ENCODE data around the gene PTBP2. TPM values are rescaled to one million over a fixed set of nuclear protein-coding genes. Genes with fewer than 3 reads are reported as not detected.
"Not testable (repeated sequence)": the region's sequence is repeated elsewhere in the genome, so short reads cannot be mapped to it uniquely, and the experiment has no call there.

PTBP2 gene
- total RNA-seq, 1 donor from 2014 or later, result 56.7 TPM

GRCh38 chr1:96782206-96782605, 60.6 kb downstream of the PTBP2 start:
- peaks cover 0 to 42% of the 10 kb centered on the region in 2 donors for H3K36me3 ChIP-seq
- TF ChIP-seq, protein P1, sequence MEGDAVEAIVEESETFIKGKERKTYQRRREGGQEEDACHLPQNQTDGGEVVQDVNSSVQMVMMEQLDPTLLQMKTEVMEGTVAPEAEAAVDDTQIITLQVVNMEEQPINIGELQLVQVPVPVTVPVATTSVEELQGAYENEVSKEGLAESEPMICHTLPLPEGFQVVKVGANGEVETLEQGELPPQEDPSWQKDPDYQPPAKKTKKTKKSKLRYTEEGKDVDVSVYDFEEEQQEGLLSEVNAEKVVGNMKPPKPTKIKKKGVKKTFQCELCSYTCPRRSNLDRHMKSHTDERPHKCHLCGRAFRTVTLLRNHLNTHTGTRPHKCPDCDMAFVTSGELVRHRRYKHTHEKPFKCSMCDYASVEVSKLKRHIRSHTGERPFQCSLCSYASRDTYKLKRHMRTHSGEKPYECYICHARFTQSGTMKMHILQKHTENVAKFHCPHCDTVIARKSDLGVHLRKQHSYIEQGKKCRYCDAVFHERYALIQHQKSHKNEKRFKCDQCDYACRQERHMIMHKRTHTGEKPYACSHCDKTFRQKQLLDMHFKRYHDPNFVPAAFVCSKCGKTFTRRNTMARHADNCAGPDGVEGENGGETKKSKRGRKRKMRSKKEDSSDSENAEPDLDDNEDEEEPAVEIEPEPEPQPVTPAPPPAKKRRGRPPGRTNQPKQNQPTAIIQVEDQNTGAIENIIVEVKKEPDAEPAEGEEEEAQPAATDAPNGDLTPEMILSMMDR (IDR thresholded peaks at IDR 0.05), result no peak
- intact Hi-C loops (cut with DNase I), result no loop called here
- no peaks in the 10 kb centered on the region for H3K27me3 ChIP-seq
- H3K9me3 ChIP-seq, result no peaks in the 10 kb centered on the region
- DNase-seq (ENCODE audit: extremely low spot score in 2 of 2), result no peak
- H3K4me3 ChIP-seq, result no peak overlapping the region
- no peaks in the 10 kb centered on the region for H3K4me1 ChIP-seq
- H3K27ac ChIP-seq, result no peak overlapping the region

DNA sequence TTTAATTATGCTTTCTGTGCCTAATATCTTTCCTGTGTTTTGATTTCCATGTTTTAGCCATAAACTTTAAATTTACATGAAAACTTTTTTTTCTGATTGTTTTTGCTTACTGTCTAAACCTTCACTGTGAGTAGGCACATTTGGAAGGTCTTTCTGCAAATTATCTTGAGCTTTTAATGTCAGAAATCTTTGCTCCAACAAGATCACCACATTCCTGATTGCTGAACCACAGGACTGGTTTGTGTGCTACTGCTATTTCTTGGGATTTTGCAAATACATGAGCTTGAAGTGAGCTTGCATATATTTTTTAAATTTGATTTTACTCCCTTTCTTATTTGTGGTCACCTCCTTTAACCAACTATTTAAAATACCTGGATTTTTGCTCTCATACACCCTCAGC, 61.3 kb downstream of the PTBP2 start:
- no peak for TF ChIP-seq POLR2A (IDR thresholded peaks at IDR 0.05)
- TF ChIP-seq, protein P1 (IDR thresholded peaks at IDR 0.05), result no peak
- no peak for TF ChIP-seq POLR2AphosphoS5 (IDR thresholded peaks at IDR 0.05; ENCODE audit: insufficient read depth in 1 of 2, low read depth in 1 of 2)
- no peak overlapping the region for H3K27ac ChIP-seq
- H3K9me3 ChIP-seq, result no peaks in the 10 kb centered on the region
- H3K27me3 ChIP-seq, result no peaks in the 10 kb centered on the region
- no peak for DNase-seq (ENCODE audit: extremely low spot score in 2 of 2)
- no peaks in the 10 kb centered on the region for H3K4me1 ChIP-seq
- H3K36me3 ChIP-seq, result peaks cover 0 to 49% of the 10 kb centered on the region in 2 donors
- no peak overlapping the region for H3K4me3 ChIP-seq
- intact Hi-C loops (cut with DNase I), result no loop called here

- Histone ChIP-seq H3K4me1 (no peaks in the 10 kb centered on the region), H3K36me3 (peaks cover 0 to 27% of the 10 kb centered on the region in 2 donors), H3K27me3 (no peaks in the 10 kb centered on the region), H3K9me3 (no peaks in the 10 kb centered on the region), H3K4me3 (no peak overlapping the region), H3K27ac (no peak overlapping the region)
- TF ChIP-seq POLR2A (IDR thresholded peaks at IDR 0.05), result no peak
- no peak for TF ChIP-seq POLR2AphosphoS5 (IDR thresholded peaks at IDR 0.05; ENCODE audit: insufficient read depth in 1 of 2, low read depth in 1 of 2)
- TF ChIP-seq, protein P1 (IDR thresholded peaks at IDR 0.05), result no peak
- no peak for DNase-seq (ENCODE audit: extremely low spot score in 2 of 2)
- intact Hi-C loops (cut with DNase I), result no loop called here
Measured at GRCh38 chr1:96790599-96790998, 69.0 kb downstream of the PTBP2 start.

- Histone ChIP-seq H3K4me3 (no peak overlapping the region), H3K36me3 (peaks cover 0 to 20% of the 10 kb centered on the region in 2 donors), H3K27ac (no peak overlapping the region), H3K27me3 (no peaks in the 10 kb centered on the region), H3K4me1 (no peaks in the 10 kb centered on the region), H3K9me3 (no peaks in the 10 kb centered on the region)
- DNase-seq (ENCODE audit: extremely low spot score in 2 of 2), result no peak
- no peak for TF ChIP-seq POLR2AphosphoS5 (IDR thresholded peaks at IDR 0.05; ENCODE audit: insufficient read depth in 1 of 2, low read depth in 1 of 2)
- no peak for TF ChIP-seq POLR2A (IDR thresholded peaks at IDR 0.05)
- TF ChIP-seq, protein P1 (IDR thresholded peaks at IDR 0.05), result no peak
- intact Hi-C loops (cut with DNase I), result no loop called here
Measured at GRCh38 chr1:96792220-96792619, 70.6 kb downstream of the PTBP2 start.

- DNase-seq (ENCODE audit: extremely low spot score in 2 of 2); H3K27me3 ChIP-seq; H3K27ac ChIP-seq; H3K4me1 ChIP-seq; intact Hi-C loops (cut with DNase I); H3K9me3 ChIP-seq; H3K4me3 ChIP-seq; H3K36me3 ChIP-seq: not testable (repeated sequence)
Measured at GRCh38 chr1:96801696-96802095, 80.1 kb downstream of the PTBP2 start.

DNA sequence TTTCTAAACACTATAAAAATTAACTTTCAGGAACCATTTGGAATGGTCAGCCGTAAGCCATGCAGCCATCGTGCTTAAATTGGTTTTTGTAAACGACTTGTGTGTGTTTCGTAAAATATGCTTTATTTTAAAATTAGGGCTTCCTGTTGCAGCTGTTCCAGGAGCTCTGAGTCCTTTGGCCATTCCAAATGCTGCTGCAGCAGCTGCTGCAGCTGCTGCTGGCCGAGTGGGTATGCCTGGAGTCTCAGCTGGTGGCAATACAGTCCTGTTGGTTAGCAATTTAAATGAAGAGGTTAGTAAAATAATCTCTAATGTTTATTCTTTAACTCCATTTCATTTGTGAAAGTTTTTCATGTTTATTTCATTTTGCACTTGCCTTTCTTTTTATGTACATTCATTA, 83.1 kb downstream of the PTBP2 start:
- intact Hi-C loops (cut with DNase I), result no loop called here
- Histone ChIP-seq H3K4me1 (peaks cover 9% of the 10 kb centered on the region), H3K27ac (no peak overlapping the region), H3K4me3 (no peak overlapping the region), H3K36me3 (peaks cover 0 to 17% of the 10 kb centered on the region in 2 donors), H3K9me3 (no peaks in the 10 kb centered on the region), H3K27me3 (no peaks in the 10 kb centered on the region)
- DNase-seq (ENCODE audit: extremely low spot score in 2 of 2), result no peak
- no peak for TF ChIP-seq POLR2A (IDR thresholded peaks at IDR 0.05)
- TF ChIP-seq, protein P1 (IDR thresholded peaks at IDR 0.05), result no peak
